Tibial nerve (tissue), 4 donors: ENCODE data around the gene VSIG10.

Experiments used
- CTCF ChIP-seq, 5 experiments: fragments of 200-600 bp in 3 of 5; fragments of 450-650 bp in 2 of 5; sonication (generic) in 3 of 5; IDR thresholded peaks; one replicate each; pipeline ENCODE4 v1.5.1; 2016 to 2019; ENCODE audit warnings: antibody characterized with exemption in 5 of 5, mild to moderate bottlenecking in 3 of 5, moderate library complexity in 2 of 5
- EP300 ChIP-seq, 2 donors: sonication (generic); formaldehyde crosslinking; IDR thresholded peaks; one replicate each; pipeline ENCODE4 v1.6.1; 2017; ENCODE audit warnings: antibody characterized with exemption in 2 of 2, mild to moderate bottlenecking in 1 of 2
- POLR2A ChIP-seq, 2 donors: fragments of 450-650 bp; IDR thresholded peaks; one replicate each; pipeline ENCODE4 v1.6.1; 2017; ENCODE audit warnings: antibody characterized with exemption in 2 of 2, mild to moderate bottlenecking in 2 of 2, moderate library complexity in 2 of 2

- TF ChIP-seq EP300 (IDR thresholded peaks at IDR 0.05) (no peak), CTCF (IDR thresholded peaks at IDR 0.05) (no peak), POLR2A (IDR thresholded peaks at IDR 0.05) (no peak)
Observed at GRCh38 chr12:118127867-118128266, 24.1 kb upstream of the VSIG10 start.
